Measurements from ENCODE around the gene PCBP1. TPM values are rescaled to one million over a fixed set of nuclear protein-coding genes. Genes with fewer than 3 reads are reported as not detected.
A peak's percentile ranks its signal among the peaks of the same experiment; 100 is the strongest.

PCBP1 gene
- total and polyA plus RNA-seq, 2 experiments from 2014 or later: 212 to 393 TPM

- ATAC-seq: peak; percentile 71
- Mint-ChIP-seq H3K27ac (peak overlapping the region; percentile 93), H3K27me3 (ENCODE audit: insufficient read depth, low read depth, poor library complexity) (peaks cover 2% of the 10 kb centered on the region), H3K4me3 (peak overlapping the region; percentile 1; the same call in 1 of the 3 replicates), H3K4me1 (peaks cover 36% of the 10 kb centered on the region), H3K9me3 (no peaks in the 10 kb centered on the region), H3K36me3 (ENCODE audit: low read depth) (no peaks in the 10 kb centered on the region)
- H3K27me3 ChIP-seq (ENCODE audit: insufficient read depth): no peaks in the 10 kb centered on the region
- no peak for DNase-seq (ENCODE audit: low spot score)
- H3K36me3 ChIP-seq (ENCODE audit: insufficient read depth): no peaks in the 10 kb centered on the region
- no peaks in the 10 kb centered on the region for H3K9me2 ChIP-seq (ENCODE audit: insufficient read depth)
- H2AFZ ChIP-seq: peak overlapping the region; percentile 75
- H3K79me2 ChIP-seq (replicated peaks; ENCODE audit: insufficient read depth): no peaks in the 10 kb centered on the region
- H3K4me3 ChIP-seq: no peak overlapping the region
- TF ChIP-seq REST (IDR thresholded peaks at IDR 0.05; ENCODE audit: unreplicated experiment): no peak
- TF ChIP-seq JUNB (IDR thresholded peaks at IDR 0.05; ENCODE audit: unreplicated experiment): no peak
- no peak for TF ChIP-seq ZNF462 (CRISPR knock-in tag; IDR thresholded peaks at IDR 0.05)
- no peak for TF ChIP-seq STAT1 (IDR thresholded peaks at IDR 0.05; ENCODE audit: unreplicated experiment)
- TF ChIP-seq ETS1 (IDR thresholded peaks at IDR 0.05): no peak
- no peak for TF ChIP-seq EZH2phosphoT487 (IDR thresholded peaks at IDR 0.05; ENCODE audit: unreplicated experiment)
- TF ChIP-seq EZH2 (IDR thresholded peaks at IDR 0.05; ENCODE audit: low read depth, unreplicated experiment): no peak
- no peak for TF ChIP-seq NANOG (IDR thresholded peaks at IDR 0.05; ENCODE audit: borderline replicate concordance)
- TF ChIP-seq CTCF (conservative IDR thresholded peaks at IDR 0.05; ENCODE audit: low read depth in 2 of 2): no peak
- no peak for TF ChIP-seq POLR2AphosphoS5 (IDR thresholded peaks at IDR 0.05; ENCODE audit: low read depth)
- no peak for TF ChIP-seq CREB1 (CRISPR knock-in tag; IDR thresholded peaks at IDR 0.05; ENCODE audit: low read depth)
- TF ChIP-seq ZNF331 (CRISPR knock-in tag; IDR thresholded peaks at IDR 0.05; ENCODE audit: low read depth): no peak
- TF ChIP-seq ZNF114 (CRISPR knock-in tag; IDR thresholded peaks at IDR 0.05): no peak
- H3K4me2 ChIP-seq: peak overlapping the region; percentile 44
- peaks cover 31% of the 10 kb centered on the region for H3K4me1 ChIP-seq (ENCODE audit: insufficient read depth)
- peak overlapping the region; percentile 73 for H3K27ac ChIP-seq (ENCODE audit: low read depth)
- H4K20me1 ChIP-seq (replicated peaks; ENCODE audit: insufficient read depth): no peaks in the 10 kb centered on the region
- H3F3A ChIP-seq (replicated peaks; ENCODE audit: low read depth): no peaks in the 10 kb centered on the region
Measured at GRCh38 chr2:70132244-70133126, 45.2 kb downstream of the PCBP1 start.
